SK-N-SH treated with all-trans-retinoic acid at 6 μM for 48 hours (cell line): Measurements from ENCODE around the gene SEC14L5.

Source experiments
- BACH2 ChIP-seq: fragments of 250-450 bp; sonication (Bioruptor Pico); IDR thresholded peaks from 2 replicates; pipeline ENCODE4 v1.9.0; 2021; ENCODE audit warnings: mild to moderate bottlenecking, borderline replicate concordance
- CSDC2 ChIP-seq: fragments of 250-450 bp; sonication (Bioruptor Pico); IDR thresholded peaks from 2 replicates; pipeline ENCODE4 v1.5.0; 2020; ENCODE audit warnings: mild to moderate bottlenecking, moderate library complexity
- GLIS3 ChIP-seq: fragments of 250-450 bp; sonication (Bioruptor Pico); IDR thresholded peaks from 2 replicates; pipeline ENCODE4 v1.5.0; 2020; ENCODE audit warnings: mild to moderate bottlenecking, moderate library complexity
- OSR1 ChIP-seq: fragments of 250-450 bp; sonication (Bioruptor Pico); IDR thresholded peaks from 2 replicates; pipeline ENCODE4 v1.8.0; 2022; ENCODE audit warnings: moderate library complexity, mild to moderate bottlenecking, inconsistent platforms
- RARB ChIP-seq: fragments of 250-450 bp; sonication (Bioruptor Pico); IDR thresholded peaks from 2 replicates; pipeline ENCODE4 v1.8.0; 2021; ENCODE audit warnings: mild to moderate bottlenecking, moderate library complexity
- ZFP3 ChIP-seq: fragments of 250-450 bp; sonication (Bioruptor Pico); IDR thresholded peaks from 2 replicates; pipeline ENCODE4 v1.5.0; 2020; ENCODE audit warnings: mild to moderate bottlenecking, moderate library complexity
- TF ChIP-seq, protein P1 (sequence below): fragments of 250-450 bp; sonication (Bioruptor Pico); IDR thresholded peaks from 2 replicates; pipeline ENCODE4 v1.8.0; 2020; ENCODE audit warnings: mild to moderate bottlenecking, moderate library complexity, borderline replicate concordance
- TF ChIP-seq, protein P2 (sequence below): fragments of 250-450 bp; sonication (Bioruptor Pico); IDR thresholded peaks from 2 replicates; pipeline ENCODE4 v1.5.0; 2020; ENCODE audit warnings: mild to moderate bottlenecking, moderate library complexity
- TF ChIP-seq, protein P3 (sequence below): fragments of 250-450 bp; sonication (Bioruptor Pico); IDR thresholded peaks from 2 replicates; pipeline ENCODE4 v1.8.0; 2021; ENCODE audit warnings: low read depth, mild to moderate bottlenecking, moderate library complexity, borderline replicate concordance

DNA sequence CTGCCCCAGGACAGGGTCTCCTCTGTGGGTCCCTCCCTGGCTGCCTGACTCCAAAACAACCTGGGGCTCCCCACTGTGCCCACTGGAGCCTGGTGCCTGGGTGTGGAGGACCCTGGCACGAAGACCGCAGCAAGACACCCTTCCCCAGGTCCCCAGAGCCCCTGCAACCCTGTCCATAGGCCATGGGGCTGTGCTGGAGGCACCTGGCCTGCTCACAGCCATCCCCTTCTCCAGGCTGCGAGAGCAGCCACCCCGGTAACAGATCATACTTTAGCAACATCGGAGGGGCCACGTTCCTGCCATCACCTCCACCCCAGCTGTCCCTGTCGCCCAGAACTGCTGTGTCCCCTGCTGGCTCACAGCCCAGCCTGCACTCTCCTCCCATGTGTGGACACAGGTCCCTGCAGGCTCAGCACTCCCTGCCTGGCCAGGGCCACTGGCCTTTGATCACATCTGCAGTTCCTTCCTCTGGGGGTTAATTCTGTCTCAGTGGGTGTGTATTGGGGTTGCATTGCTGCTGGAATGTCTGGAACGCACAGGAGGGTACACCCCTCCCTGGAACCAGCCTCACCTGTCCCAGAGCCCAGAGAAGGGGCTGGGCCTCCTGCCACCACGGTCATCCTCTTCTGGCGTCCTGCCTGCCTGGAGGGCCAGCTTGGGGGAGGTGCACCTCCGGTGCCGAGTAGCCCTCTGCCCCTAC is 33.4 kb upstream of the SEC14L5 start:
- TF ChIP-seq, protein P1, sequence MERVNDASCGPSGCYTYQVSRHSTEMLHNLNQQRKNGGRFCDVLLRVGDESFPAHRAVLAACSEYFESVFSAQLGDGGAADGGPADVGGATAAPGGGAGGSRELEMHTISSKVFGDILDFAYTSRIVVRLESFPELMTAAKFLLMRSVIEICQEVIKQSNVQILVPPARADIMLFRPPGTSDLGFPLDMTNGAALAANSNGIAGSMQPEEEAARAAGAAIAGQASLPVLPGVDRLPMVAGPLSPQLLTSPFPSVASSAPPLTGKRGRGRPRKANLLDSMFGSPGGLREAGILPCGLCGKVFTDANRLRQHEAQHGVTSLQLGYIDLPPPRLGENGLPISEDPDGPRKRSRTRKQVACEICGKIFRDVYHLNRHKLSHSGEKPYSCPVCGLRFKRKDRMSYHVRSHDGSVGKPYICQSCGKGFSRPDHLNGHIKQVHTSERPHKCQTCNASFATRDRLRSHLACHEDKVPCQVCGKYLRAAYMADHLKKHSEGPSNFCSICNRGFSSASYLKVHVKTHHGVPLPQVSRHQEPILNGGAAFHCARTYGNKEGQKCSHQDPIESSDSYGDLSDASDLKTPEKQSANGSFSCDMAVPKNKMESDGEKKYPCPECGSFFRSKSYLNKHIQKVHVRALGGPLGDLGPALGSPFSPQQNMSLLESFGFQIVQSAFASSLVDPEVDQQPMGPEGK (CRISPR knock-in tag): no peak
- TF ChIP-seq ZFP3 (CRISPR knock-in tag) (no peak), CSDC2 (CRISPR knock-in tag) (no peak), RARB (CRISPR knock-in tag) (no peak), OSR1 (CRISPR knock-in tag) (no peak), GLIS3 (CRISPR knock-in tag) (no peak), BACH2 (CRISPR knock-in tag) (no peak)
- TF ChIP-seq, protein P2, sequence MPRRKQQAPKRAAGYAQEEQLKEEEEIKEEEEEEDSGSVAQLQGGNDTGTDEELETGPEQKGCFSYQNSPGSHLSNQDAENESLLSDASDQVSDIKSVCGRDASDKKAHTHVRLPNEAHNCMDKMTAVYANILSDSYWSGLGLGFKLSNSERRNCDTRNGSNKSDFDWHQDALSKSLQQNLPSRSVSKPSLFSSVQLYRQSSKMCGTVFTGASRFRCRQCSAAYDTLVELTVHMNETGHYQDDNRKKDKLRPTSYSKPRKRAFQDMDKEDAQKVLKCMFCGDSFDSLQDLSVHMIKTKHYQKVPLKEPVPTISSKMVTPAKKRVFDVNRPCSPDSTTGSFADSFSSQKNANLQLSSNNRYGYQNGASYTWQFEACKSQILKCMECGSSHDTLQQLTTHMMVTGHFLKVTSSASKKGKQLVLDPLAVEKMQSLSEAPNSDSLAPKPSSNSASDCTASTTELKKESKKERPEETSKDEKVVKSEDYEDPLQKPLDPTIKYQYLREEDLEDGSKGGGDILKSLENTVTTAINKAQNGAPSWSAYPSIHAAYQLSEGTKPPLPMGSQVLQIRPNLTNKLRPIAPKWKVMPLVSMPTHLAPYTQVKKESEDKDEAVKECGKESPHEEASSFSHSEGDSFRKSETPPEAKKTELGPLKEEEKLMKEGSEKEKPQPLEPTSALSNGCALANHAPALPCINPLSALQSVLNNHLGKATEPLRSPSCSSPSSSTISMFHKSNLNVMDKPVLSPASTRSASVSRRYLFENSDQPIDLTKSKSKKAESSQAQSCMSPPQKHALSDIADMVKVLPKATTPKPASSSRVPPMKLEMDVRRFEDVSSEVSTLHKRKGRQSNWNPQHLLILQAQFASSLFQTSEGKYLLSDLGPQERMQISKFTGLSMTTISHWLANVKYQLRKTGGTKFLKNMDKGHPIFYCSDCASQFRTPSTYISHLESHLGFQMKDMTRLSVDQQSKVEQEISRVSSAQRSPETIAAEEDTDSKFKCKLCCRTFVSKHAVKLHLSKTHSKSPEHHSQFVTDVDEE (CRISPR knock-in tag): no peak
- TF ChIP-seq, protein P3, sequence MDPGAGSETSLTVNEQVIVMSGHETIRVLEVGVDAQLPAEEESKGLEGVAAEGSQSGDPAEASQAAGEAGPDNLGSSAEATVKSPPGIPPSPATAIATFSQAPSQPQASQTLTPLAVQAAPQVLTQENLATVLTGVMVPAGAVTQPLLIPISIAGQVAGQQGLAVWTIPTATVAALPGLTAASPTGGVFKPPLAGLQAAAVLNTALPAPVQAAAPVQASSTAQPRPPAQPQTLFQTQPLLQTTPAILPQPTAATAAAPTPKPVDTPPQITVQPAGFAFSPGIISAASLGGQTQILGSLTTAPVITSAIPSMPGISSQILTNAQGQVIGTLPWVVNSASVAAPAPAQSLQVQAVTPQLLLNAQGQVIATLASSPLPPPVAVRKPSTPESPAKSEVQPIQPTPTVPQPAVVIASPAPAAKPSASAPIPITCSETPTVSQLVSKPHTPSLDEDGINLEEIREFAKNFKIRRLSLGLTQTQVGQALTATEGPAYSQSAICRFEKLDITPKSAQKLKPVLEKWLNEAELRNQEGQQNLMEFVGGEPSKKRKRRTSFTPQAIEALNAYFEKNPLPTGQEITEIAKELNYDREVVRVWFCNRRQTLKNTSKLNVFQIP (CRISPR knock-in tag): no peak
